GM19239 (cell line): ENCODE results near the gene C1QTNF12.

ENCODE experiments used
- DNase-seq: peaks from one replicate; pipeline ENCODE4 v3.0.0; 2011; ENCODE audit warnings: low spot score; ENCODE audit not compliant: insufficient read length
- FAIRE-seq: peaks from 2 replicates; lab custom pipeline; 2011; peaks lifted over from hg19 to GRCh38; lab: Jason Lieb, UNC

Gene C1QTNF12

GRCh38 chr1:1283821-1284220, 37.3 kb upstream of the C1QTNF12 start:
- FAIRE-seq (peak; percentile 35), DNase-seq (no peak)

- no peak for FAIRE-seq
- DNase-seq: no peak
Measured at GRCh38 chr1:1282998-1283397, 36.5 kb upstream of the C1QTNF12 start.

- FAIRE-seq: no peak
- DNase-seq: no peak
Measured at GRCh38 chr1:1281533-1282321, 35.2 kb upstream of the C1QTNF12 start.

DNA sequence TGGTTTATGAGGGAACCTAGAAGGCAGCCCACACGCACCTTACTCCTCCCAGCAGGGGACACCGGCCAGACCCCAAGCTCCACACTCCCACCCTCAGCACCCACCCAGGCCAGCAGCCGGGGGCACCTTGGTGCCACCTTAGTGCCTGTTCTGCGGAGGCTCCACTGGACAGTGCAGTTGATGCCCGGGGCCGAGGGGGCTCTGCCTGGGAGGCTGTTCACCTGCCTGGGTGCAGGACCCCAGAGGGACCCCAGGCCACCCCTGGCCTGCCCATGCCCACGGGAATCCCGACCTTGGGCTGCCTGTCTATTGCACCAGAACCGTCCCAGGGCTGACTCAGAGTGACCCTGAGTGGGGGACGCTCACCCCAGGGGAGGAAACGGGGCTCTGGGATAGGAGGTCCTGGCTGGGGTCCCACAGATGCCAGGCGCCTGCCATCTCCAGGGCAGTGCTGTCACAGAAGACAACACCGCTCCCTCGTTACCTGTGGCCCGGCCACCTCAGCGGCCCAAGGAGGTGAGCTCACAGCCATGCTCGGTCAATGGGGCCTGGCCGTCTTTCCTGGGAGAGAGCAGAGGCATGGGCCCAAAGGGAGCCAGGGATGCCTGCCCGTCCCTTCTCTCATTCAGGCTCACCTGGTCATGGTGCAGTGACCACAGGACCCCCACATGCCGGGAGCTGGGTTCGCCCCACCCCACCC, 34.4 kb upstream of the C1QTNF12 start:
- DNase-seq (no peak), FAIRE-seq (no peak)

DNA sequence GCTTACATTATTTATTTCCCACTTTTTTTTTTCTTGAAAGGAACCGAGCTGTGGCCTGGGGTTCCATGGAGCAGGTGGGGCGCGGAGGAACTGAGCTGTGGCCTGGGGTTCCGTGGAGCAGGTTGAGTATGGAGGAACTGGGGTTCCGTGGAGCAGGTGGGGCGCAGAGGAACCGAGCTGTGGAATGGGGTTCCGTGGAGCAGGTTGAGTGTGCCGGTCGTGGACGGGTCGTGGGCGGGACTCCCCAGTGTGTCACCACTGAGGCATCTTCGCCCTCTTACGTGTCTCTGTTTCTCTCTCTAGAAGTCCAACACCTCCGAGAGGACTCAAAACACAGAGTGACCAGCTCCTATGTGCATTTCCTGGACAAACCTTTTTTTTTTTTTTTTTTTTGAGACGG, 32.5 kb upstream of the C1QTNF12 start:
- FAIRE-seq (no peak), DNase-seq (no peak)

DNA sequence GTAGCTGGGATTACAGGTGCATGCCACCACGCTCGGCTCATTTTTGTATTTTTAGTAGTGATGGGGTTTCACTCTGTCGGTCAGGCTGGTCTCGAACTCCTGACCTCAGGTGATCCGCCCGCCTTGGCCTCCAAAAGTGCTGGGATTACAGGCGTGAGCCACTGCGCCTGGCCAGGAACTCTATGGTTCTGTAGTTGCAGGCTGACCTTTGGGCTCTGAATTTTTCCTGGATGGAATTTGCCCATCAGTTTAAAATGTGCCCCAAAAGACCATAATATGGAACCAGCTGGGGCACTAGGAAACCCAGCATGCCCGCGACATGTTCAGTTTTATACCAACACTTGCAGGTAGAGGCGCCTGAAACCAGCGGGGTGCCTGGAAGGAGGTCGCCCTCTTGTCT, 32.1 kb upstream of the C1QTNF12 start:
- DNase-seq (no peak), FAIRE-seq (no peak)

GRCh38 chr1:1275836-1276235, 29.3 kb upstream of the C1QTNF12 start:
- DNase-seq (no peak), FAIRE-seq (no peak)

GRCh38 chr1:1274931-1275431, 28.5 kb upstream of the C1QTNF12 start:
- FAIRE-seq: no peak
- no peak for DNase-seq

GRCh38 chr1:1274299-1274930, 27.9 kb upstream of the C1QTNF12 start:
- FAIRE-seq (no peak), DNase-seq (no peak)

GRCh38 chr1:1273512-1274298, 27.2 kb upstream of the C1QTNF12 start, which contains the start of gene UBE2J2:
Gene UBE2J2 (minus strand): TSS chr1:1273854. CDS start chr1:1267992, 5,862 bp downstream.
- DNase-seq (peak; percentile 99), FAIRE-seq (peak; percentile 72)

DNA sequence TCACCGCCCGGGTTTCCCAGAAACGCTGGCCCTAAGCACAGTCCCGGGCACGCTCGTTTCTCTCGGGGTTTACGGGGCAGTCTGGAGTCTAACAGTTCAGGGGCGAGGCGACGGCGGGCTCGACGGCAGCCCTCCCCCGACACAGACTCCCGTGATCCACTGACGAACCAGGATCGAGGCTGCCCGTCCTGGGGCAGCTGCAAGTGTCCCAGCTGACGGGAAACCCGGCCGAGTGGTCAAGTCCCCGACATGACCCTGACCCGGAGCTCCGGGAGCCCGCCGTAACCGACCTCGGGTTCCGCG, 26.6 kb upstream of the C1QTNF12 start:
- no peak for FAIRE-seq
- no peak for DNase-seq

- no peak for DNase-seq
- no peak for FAIRE-seq
Measured at GRCh38 chr1:1272341-1273208, 26.1 kb upstream of the C1QTNF12 start.

DNA sequence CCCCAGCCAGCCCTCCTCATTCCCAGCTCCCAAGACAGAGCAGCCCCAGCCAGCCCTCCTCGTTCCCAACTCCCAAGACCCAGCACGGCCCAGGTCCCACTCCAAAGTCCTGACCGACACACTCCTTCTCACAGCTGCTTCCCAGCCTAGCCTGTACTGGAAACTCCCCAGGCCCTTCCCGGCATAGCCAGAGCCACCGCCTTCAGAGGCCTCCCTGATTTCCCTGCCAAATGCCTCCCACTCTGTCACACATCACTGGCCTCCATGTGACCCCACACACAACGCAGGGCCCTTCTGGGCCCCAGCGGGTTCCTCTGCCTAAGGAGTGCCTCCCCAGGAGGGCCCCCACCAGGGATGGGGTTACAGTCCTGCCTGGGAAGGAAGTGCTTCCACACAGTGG, 24.3 kb upstream of the C1QTNF12 start:
- DNase-seq (no peak), FAIRE-seq (no peak)

- DNase-seq: no peak
- FAIRE-seq: no peak
Measured at GRCh38 chr1:1268284-1268682, 21.8 kb upstream of the C1QTNF12 start.

- DNase-seq (no peak), FAIRE-seq (no peak)
Measured at GRCh38 chr1:1267488-1268283, 21.2 kb upstream of the C1QTNF12 start.

DNA sequence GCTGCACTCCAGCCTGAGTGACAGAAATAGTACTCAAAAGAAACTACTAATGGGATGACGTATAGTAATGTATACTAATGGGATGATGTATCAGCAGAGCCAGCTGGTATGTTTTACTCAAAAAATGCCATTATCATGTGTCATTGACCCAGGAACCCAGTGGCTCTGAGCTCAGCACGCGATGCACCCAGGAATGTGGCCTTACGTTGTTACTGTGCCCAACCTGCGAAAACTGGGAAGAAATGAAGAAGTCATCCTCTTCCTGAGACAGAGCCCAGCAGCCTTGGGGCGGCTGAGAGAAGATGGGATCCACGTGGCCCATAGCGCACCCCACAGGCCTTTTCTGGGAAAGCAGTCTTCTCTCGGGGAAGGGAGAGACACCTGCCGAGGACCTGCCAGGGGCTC, 18.3 kb upstream of the C1QTNF12 start:
- DNase-seq (no peak), FAIRE-seq (no peak)

GRCh38 chr1:1264026-1264425, 17.5 kb upstream of the C1QTNF12 start:
- no peak for FAIRE-seq
- no peak for DNase-seq

DNA sequence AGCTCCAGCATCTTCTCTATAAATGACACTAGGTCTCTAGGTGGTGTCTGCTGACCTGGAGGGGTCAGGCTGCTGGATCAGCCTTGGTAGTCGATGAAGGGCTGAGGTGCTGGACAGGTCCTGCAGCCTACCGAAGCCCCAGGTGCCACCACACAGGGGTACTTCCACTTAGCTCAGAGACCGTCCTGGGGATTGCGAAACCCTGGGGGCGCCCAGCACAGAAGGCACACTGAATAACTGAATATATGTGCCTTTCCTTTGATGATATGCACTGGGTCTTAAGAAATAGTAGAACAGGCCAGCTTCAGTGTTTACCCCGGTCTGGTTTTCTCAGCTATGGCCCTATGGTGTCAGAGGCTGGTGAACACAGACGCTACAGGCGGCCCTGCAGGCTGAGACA, 16.2 kb upstream of the C1QTNF12 start:
- FAIRE-seq: no peak

GRCh38 chr1:1262071-1262470, 15.5 kb upstream of the C1QTNF12 start:
- no peak for DNase-seq
- FAIRE-seq: no peak

More for the DNA sequence above, 16.2 kb upstream of the C1QTNF12 start:
- no peak for DNase-seq
